ENCODE data around the gene ACYP2.
A peak's percentile ranks its signal among the peaks of the same experiment; 100 is the strongest.
"Not testable (repeated sequence)": the region's sequence is repeated elsewhere in the genome, so short reads cannot be mapped to it uniquely, and the experiment has no call there.

ACYP2 gene

DNA sequence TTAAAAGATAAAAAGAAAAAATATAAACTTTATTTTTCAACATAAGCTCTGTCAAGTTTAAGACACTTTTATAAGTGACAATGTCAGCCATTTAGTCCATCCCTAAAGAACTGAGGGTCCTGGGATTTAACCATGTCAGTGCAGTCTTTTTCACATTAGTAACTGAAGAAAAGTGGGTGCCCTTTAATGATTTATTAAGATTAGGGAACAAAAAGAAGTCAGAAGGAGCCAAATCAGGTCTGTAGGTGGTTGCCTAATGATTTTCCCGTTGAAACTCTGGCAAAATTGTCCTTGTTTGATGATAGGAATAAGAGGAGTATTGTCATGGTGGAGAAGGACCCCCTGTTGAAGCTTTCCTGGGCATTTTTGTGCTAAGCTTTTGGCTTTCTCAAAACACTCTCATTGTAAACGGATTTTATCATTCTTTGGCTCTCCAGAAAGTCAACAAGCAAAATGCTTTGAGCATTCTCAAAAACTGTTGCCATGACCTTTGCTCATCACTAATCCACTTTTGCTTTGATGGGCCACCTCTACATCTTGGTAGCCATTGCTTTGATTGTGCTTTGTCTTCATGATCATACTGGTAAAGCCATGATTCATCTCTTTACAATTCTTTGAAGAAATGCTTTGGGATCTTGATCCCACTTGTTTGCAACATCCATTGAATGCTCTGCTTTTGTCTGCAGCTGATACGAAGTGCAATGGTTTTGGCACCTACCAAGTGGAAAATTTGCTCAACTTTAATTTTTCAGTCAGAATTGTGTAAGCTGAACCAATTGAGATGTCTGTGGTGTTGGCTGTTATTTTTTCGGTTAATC, 118.6 kb downstream of the ACYP2 start:
- DNase-seq: no peak

DNA sequence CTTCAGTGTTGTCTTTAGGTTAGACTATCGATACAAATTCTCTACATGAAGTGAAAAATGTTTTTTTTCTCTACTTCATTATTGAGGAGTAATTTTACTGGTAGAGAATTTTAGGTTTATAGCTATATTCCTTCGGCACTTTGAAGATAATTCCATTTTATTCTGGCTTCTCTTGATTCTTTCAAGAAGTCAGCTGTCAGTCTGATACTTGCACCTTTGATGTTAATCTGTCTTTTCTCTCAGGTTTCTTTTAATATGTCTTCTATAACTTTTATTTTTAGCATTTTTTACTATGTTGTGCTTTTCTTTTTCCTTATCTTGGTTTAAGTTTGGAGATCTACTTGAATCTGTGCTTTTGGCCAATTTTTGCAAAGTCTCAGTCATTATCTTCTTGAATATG, 122.0 kb downstream of the ACYP2 start:
- DNase-seq: no peak

DNA sequence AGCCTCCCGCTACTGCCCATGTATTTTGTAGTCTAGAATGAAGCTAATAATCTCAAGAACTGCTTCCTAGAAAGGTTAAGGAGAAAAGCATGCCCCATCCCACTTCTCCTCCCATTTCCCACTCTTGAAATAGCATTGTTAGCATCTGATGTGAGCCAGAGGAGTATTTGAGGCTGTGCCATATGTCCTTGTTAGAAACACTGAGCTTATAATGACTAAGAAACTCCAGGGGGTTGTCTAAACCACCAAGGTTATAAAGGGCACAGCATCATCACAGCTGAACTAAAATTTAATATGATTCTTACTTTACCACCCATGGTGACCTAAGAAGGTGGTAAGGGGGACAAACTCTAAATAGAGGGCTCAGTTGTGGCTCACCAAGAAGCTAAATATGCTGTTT, 124.0 kb downstream of the ACYP2 start:
- DNase-seq: no peak

- DNase-seq: no peak
These were observed 125.4 kb downstream of the ACYP2 start for GRCh38 chr2:54240515-54241469.

GRCh38 chr2:54247115-54247514, 131.7 kb downstream of the ACYP2 start:
- no peak for DNase-seq

GRCh38 chr2:54249629-54250028, 134.2 kb downstream of the ACYP2 start:
- DNase-seq: no peak

- DNase-seq: no peak
These were observed 138.8 kb downstream of the ACYP2 start for GRCh38 chr2:54254180-54254579.

GRCh38 chr2:54255230-54256090, 140.0 kb downstream of the ACYP2 start:
- DNase-seq: no peak

- DNase-seq: no peak
These were observed 140.8 kb downstream of the ACYP2 start, which contains the start of gene TSPYL6 for GRCh38 chr2:54256091-54256694. Gene TSPYL6, minus strand, starts transcription at chr2:54256229. Its CDS starts 78 bp downstream, at chr2:54256151.

GRCh38 chr2:54258166-54258565, 142.8 kb downstream of the ACYP2 start:
- no peak for DNase-seq

DNA sequence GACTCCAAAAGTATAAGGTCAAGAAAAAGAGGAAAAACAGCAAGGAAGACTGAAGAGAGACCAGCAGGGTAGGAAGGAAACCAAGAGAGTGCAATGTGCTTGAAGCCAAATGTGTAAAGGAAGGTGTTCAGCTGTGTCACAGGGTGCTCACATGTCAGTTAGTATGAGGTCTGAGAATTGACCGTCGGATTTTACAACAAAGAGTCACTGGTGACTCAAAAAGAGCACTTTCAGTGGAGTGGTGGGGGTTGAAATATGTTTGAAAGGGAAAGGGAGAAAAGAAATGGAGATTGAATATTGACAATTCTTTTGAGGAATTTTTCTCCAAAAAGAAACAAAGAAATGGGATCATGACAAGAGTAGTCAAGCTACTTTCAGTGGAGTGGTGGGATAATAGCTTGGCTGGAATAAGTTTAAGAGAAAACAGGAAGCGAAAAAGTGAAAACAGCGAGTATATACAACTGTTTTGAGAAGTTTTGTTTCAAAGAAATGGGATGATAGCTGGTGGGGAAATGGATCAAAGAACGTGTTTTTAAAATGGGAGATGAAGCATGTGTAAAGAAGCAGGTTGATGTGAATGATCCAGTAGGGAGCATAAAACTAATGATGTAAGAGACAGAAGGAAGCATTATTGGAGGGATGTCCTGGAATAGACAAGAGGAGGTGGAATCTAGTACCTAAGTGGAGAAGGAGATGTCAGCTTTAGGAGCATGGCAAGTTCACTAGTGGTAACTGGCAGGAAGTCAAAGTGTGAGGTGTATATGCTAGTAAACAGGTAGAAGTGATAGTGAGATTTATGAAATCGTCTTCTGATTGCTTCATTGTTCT, 144.2 kb downstream of the ACYP2 start:
- no peak for DNase-seq

GRCh38 chr2:54260241-54260595, 144.8 kb downstream of the ACYP2 start:
- no peak for DNase-seq

- DNase-seq: no peak
These were observed 146.1 kb downstream of the ACYP2 start for GRCh38 chr2:54261537-54261936.

- no peak for DNase-seq
These were observed 146.8 kb downstream of the ACYP2 start for GRCh38 chr2:54262015-54262765.

DNA sequence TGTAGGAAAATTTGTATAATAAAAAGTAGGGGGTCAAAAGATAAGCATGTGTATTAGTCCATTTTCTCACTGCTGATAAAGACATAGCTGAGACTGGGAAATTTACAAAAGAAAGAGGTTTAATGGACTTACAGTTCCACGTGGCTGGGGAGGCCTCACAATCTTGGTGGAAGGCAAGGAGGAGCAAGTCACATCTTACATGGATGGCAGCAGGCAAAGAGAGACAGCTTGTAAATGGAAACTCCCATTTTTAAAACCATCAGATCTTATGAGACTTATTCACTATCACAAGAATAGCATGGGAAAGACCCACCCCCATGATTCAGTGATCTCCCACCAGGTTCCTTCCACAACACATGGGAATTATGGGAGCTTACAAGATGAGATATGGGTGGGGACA, 149.7 kb downstream of the ACYP2 start:
- not testable (repeated sequence) for DNase-seq

DNA sequence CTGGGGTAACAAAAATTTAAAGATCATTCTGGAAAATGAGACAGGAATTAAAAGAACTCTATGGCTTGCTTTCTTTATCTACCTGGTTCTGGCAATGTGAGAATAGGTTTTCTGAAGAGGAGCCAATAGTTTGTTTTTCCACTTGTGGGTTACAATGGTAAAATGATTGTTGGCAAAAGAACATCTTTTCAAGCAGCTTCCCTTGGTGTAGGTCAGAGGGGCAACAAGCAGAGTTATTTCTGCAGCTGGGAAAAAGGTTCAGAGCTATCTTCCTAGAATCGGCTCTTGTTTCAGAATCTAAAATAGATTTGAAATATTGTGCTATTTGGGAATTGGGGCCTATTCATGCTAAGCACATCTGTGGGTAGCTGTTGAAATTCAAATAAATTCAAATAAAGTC, 152.2 kb downstream of the ACYP2 start:
- DNase-seq: no peak

DNA sequence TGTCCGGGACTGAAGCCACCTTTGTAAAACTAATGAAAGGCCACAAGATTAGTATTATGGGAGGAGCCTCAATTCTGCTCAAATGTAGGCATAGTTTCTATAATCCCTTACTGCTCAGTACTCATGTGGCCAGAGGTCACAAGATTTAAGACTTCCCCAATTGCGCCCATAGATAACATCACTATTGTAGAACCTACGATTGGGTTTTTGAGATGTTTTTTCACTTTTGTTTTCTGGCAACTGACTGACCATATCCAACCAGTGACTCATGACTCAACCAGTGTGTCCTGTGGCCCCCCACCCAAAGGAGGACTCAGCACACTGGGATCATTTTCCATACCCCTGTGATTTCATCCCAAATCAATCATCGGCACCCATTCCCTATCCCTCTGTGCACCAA, 155.8 kb downstream of the ACYP2 start:
- DNase-seq: no peak

- DNase-seq: no peak
These were observed 156.6 kb downstream of the ACYP2 start for GRCh38 chr2:54271843-54272627.

GRCh38 chr2:54274781-54275242, 159.4 kb downstream of the ACYP2 start:
- peak; percentile 46 for DNase-seq

DNA sequence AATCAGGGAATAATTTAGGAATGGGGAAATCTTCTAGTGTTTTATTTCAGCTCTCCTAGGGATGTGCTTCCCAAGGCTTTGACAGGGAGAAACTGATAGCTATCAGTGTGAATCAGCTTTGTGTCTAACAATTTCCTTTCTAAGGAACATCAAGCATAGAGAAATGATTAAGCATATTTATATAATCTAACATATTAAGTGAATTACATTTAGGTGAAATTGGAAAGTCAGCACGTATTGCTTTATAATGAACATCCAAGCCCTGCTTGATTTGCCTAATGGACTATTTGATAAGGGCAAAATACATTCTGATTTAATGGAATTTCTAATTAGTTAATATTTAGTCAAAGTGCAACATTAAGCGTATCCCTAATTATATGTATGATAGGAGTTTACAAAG, 160.1 kb downstream of the ACYP2 start:
- DNase-seq: no peak

All from SHP77 treated with DMSO at 0.1 percent for 48 hours (cell line).